ENCODE measurements around the gene ACOT8.
A peak's percentile ranks its signal among the peaks of the same experiment; 100 is the strongest.
"Not testable (repeated sequence)": the region's sequence is repeated elsewhere in the genome, so short reads cannot be mapped to it uniquely, and the experiment has no call there.

ACOT8 gene

GRCh38 chr20:45840700-45841198 is 16.4 kb downstream of the ACOT8 start:
- DNase-seq (ENCODE audit: low read depth in 1 of 2, low spot score in 1 of 2) = no peak
- TF ChIP-seq JUND (IDR thresholded peaks at IDR 0.05; ENCODE audit: low read depth) = no peak
- in situ Hi-C loops (cut with HindIII; ENCODE audit: low pct_unique_long_range_greater_than_20kb, low sequenced_read_pairs) = no loop called here

GRCh38 chr20:45836841-45837240 is 20.4 kb downstream of the ACOT8 start:
- TF ChIP-seq JUND (IDR thresholded peaks at IDR 0.05; ENCODE audit: low read depth) = no peak
- in situ Hi-C loops (cut with HindIII; ENCODE audit: low pct_unique_long_range_greater_than_20kb, low sequenced_read_pairs) = no loop called here
- DNase-seq (ENCODE audit: low read depth in 1 of 2, low spot score in 1 of 2) = no peak

GRCh38 chr20:45835825-45836224 is 21.4 kb downstream of the ACOT8 start:
- no peak for TF ChIP-seq JUND (IDR thresholded peaks at IDR 0.05; ENCODE audit: low read depth)
- DNase-seq (ENCODE audit: low read depth in 1 of 2, low spot score in 1 of 2) = no peak
- in situ Hi-C loops (cut with HindIII; ENCODE audit: low pct_unique_long_range_greater_than_20kb, low sequenced_read_pairs) = no loop called here

GRCh38 chr20:45835329-45835765 is 21.8 kb downstream of the ACOT8 start:
- no peak for TF ChIP-seq JUND (IDR thresholded peaks at IDR 0.05; ENCODE audit: low read depth)
- no peak for DNase-seq (ENCODE audit: low read depth in 1 of 2, low spot score in 1 of 2)
- in situ Hi-C loops (cut with HindIII; ENCODE audit: low pct_unique_long_range_greater_than_20kb, low sequenced_read_pairs) = no loop called here

GRCh38 chr20:45834797-45835161 is 22.4 kb downstream of the ACOT8 start:
- TF ChIP-seq JUND (IDR thresholded peaks at IDR 0.05; ENCODE audit: low read depth) = no peak
- DNase-seq (ENCODE audit: low read depth in 1 of 2, low spot score in 1 of 2) = no peak
- in situ Hi-C loops (cut with HindIII; ENCODE audit: low pct_unique_long_range_greater_than_20kb, low sequenced_read_pairs) = no loop called here

GRCh38 chr20:45833883-45834796 is 23.1 kb downstream of the ACOT8 start:
- TF ChIP-seq JUND (IDR thresholded peaks at IDR 0.05; ENCODE audit: low read depth) = no peak
- in situ Hi-C loops (cut with HindIII; ENCODE audit: low pct_unique_long_range_greater_than_20kb, low sequenced_read_pairs) = no loop called here
- DNase-seq (ENCODE audit: low read depth in 1 of 2, low spot score in 1 of 2) = peak; percentile 80 to 85

- in situ Hi-C loops (cut with HindIII; ENCODE audit: low pct_unique_long_range_greater_than_20kb, low sequenced_read_pairs) = no loop called here
- no peak for TF ChIP-seq JUND (IDR thresholded peaks at IDR 0.05; ENCODE audit: low read depth)
- peak; percentile 77 to 89 for DNase-seq (ENCODE audit: low read depth in 1 of 2, low spot score in 1 of 2)
Observed at GRCh38 chr20:45833030-45833882, 23.9 kb downstream of the ACOT8 start, which contains the start of gene SNX21. SNX21 (plus strand) TSS chr20:45833799; CDS start chr20:45833920, 121 bp downstream.

- no peak for DNase-seq (ENCODE audit: low read depth in 1 of 2, low spot score in 1 of 2)
- TF ChIP-seq JUND (IDR thresholded peaks at IDR 0.05; ENCODE audit: low read depth) = no peak
- in situ Hi-C loops (cut with HindIII; ENCODE audit: low pct_unique_long_range_greater_than_20kb, low sequenced_read_pairs) = no loop called here
Observed at GRCh38 chr20:45832619-45833018, 24.6 kb downstream of the ACOT8 start.

- DNase-seq (ENCODE audit: low read depth in 1 of 2, low spot score in 1 of 2); in situ Hi-C loops (cut with HindIII; ENCODE audit: low pct_unique_long_range_greater_than_20kb, low sequenced_read_pairs): not testable (repeated sequence)
Observed at GRCh38 chr20:45829673-45830106, 27.5 kb downstream of the ACOT8 start.

GRCh38 chr20:45828589-45828988 is 28.6 kb downstream of the ACOT8 start:
- no peak for DNase-seq (ENCODE audit: low read depth in 1 of 2, low spot score in 1 of 2)
- no peak for TF ChIP-seq JUND (IDR thresholded peaks at IDR 0.05; ENCODE audit: low read depth)

GRCh38 chr20:45827712-45828111 is 29.5 kb downstream of the ACOT8 start:
- in situ Hi-C loops (cut with HindIII; ENCODE audit: low pct_unique_long_range_greater_than_20kb, low sequenced_read_pairs) = no loop called here
- DNase-seq (ENCODE audit: low read depth in 1 of 2, low spot score in 1 of 2) = no peak
- TF ChIP-seq JUND (IDR thresholded peaks at IDR 0.05; ENCODE audit: low read depth) = no peak

More at GRCh38 chr20:45828589-45828988, 28.6 kb downstream of the ACOT8 start:
- in situ Hi-C loops (cut with HindIII; ENCODE audit: low pct_unique_long_range_greater_than_20kb, low sequenced_read_pairs) = no loop called here

- in situ Hi-C loops (cut with HindIII; ENCODE audit: low pct_unique_long_range_greater_than_20kb, low sequenced_read_pairs) = no loop called here
- no peak for DNase-seq (ENCODE audit: low read depth in 1 of 2, low spot score in 1 of 2)
- no peak for TF ChIP-seq JUND (IDR thresholded peaks at IDR 0.05; ENCODE audit: low read depth)
Observed at GRCh38 chr20:45827030-45827652, 30.1 kb downstream of the ACOT8 start, which contains the start of gene TNNC2. TNNC2 (minus strand) TSS chr20:45827312; CDS start chr20:45827248, 64 bp downstream.
